Left lung (tissue), 10 donors: ENCODE results near the gene GARNL3. TPM values are rescaled to one million over a fixed set of nuclear protein-coding genes. Genes with fewer than 3 reads are reported as not detected.

Experiments used
- ATAC-seq: fragments of 200-7000 bp; cut with Tn5 transposase; one replicate; pipeline ENCODE4 v1.9.1; 2020; ENCODE audit warnings: moderate library complexity
- DNase-seq, 4 donors: peaks; one replicate each; pipeline ENCODE4 v3.0.0-alpha.2; 2013 to 2020
- H3K27ac ChIP-seq, 2 donors: fragments of 200-600 bp; sonication (generic) in 1 of 2; one replicate each; pipeline versions ENCODE4 v1.5.0 to v1.8.0; 2020 to 2021
- H3K27me3 ChIP-seq, 2 donors: fragments of 200-600 bp; sonication (generic) in 1 of 2; one replicate each; pipeline versions ENCODE4 v1.5.0 to v1.8.0; 2020 to 2021
- H3K36me3 ChIP-seq, 2 donors: fragments of 200-600 bp; sonication (generic) in 1 of 2; one replicate each; pipeline versions ENCODE4 v1.5.0 to v1.8.0; 2020 to 2021
- H3K4me1 ChIP-seq, 2 donors: fragments of 200-600 bp; one replicate each; pipeline ENCODE4 v1.8.0; 2021
- H3K4me3 ChIP-seq, 2 donors: fragments of 200-600 bp; sonication (generic) in 1 of 2; one replicate each; pipeline versions ENCODE4 v1.5.0 to v1.8.0; 2020 to 2021; ENCODE audit warnings: mild to moderate bottlenecking in 1 of 2
- H3K9me3 ChIP-seq, 2 donors: fragments of 200-600 bp; sonication (generic) in 1 of 2; one replicate each; pipeline versions ENCODE4 v1.5.0 to v1.8.0; 2020 to 2021
- intact Hi-C, 2 donors: fragments of 100-400 bp; cut with DNase I; formaldehyde crosslinking; loops; one replicate each; pipeline versions ENCODE4 v1.11.2 to v1.14.2; 2022
- polyA plus RNA-seq, 6 donors: library from polyadenylated mRNA; unstranded; fragments of 120-200 nt; gene quantifications; one replicate each; pipeline ENCODE4 v1.2.1, GENCODE V29; 2013; ENCODE audit not compliant: insufficient read length in 6 of 6
- total RNA-seq, 2 donors: library from RNA; stranded (reverse); fragmentation: NEBNext Ultra II Directional; extraction: Animal tissue kit (Norgen Biotek cat#: 25700); gene quantifications; one replicate each; pipeline ENCODE4 v1.2.1, GENCODE V29; 2021
- TF ChIP-seq, protein P1 (sequence below), 2 donors: fragments of 200-600 bp; sonication (generic) in 1 of 2; IDR thresholded peaks; one replicate each; pipeline versions ENCODE4 v1.5.0 to v1.8.0; 2021; ENCODE audit warnings: antibody characterized with exemption in 2 of 2
- donor health status: DM: no; HTN: yes; CAD: no.
- donor health status: DM: no; HTN: no; CAD: no.

GARNL3 gene
- total and polyA plus RNA-seq, 8 donors = 7.4 to 40.4 (median 37.7) TPM

DNA sequence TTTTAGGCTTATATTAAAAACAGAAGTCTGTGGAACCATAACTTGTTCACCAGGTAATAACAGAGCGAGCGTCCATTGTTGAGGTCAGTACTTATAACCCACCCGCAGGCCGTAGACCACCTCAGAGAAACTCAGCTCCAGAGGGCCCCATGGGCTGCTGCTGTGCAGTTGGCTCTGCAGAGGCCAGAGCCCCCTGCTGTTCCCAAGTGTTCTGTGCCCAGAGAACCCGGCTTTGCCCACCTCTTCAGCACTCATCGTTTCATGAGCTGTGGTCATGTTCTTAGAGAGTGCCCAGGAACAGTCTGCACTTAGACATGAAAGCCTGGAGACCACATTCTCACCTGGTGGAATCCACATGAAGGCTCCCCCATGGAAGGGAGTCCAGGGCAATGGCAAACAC is 82.0 kb downstream of the GARNL3 start:
- H3K9me3 ChIP-seq = no peaks in the 10 kb centered on the region
- TF ChIP-seq, protein P1, sequence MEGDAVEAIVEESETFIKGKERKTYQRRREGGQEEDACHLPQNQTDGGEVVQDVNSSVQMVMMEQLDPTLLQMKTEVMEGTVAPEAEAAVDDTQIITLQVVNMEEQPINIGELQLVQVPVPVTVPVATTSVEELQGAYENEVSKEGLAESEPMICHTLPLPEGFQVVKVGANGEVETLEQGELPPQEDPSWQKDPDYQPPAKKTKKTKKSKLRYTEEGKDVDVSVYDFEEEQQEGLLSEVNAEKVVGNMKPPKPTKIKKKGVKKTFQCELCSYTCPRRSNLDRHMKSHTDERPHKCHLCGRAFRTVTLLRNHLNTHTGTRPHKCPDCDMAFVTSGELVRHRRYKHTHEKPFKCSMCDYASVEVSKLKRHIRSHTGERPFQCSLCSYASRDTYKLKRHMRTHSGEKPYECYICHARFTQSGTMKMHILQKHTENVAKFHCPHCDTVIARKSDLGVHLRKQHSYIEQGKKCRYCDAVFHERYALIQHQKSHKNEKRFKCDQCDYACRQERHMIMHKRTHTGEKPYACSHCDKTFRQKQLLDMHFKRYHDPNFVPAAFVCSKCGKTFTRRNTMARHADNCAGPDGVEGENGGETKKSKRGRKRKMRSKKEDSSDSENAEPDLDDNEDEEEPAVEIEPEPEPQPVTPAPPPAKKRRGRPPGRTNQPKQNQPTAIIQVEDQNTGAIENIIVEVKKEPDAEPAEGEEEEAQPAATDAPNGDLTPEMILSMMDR (IDR thresholded peaks at IDR 0.05) = no peak
- DNase-seq (no peak), ATAC-seq (no peak)
- H3K4me3 ChIP-seq = no peak overlapping the region
- H3K27me3 ChIP-seq = no peaks in the 10 kb centered on the region
- H3K4me1 ChIP-seq = no peaks in the 10 kb centered on the region
- H3K27ac ChIP-seq = no peak overlapping the region
- intact Hi-C loops = loop anchor here in 1 of 2 donors (10.0 kb wide), 1 partner anchor 132 kb away; no protein-coding TSS in a partner anchor
- peaks cover 0 to 6% of the 10 kb centered on the region in 2 donors for H3K36me3 ChIP-seq

DNA sequence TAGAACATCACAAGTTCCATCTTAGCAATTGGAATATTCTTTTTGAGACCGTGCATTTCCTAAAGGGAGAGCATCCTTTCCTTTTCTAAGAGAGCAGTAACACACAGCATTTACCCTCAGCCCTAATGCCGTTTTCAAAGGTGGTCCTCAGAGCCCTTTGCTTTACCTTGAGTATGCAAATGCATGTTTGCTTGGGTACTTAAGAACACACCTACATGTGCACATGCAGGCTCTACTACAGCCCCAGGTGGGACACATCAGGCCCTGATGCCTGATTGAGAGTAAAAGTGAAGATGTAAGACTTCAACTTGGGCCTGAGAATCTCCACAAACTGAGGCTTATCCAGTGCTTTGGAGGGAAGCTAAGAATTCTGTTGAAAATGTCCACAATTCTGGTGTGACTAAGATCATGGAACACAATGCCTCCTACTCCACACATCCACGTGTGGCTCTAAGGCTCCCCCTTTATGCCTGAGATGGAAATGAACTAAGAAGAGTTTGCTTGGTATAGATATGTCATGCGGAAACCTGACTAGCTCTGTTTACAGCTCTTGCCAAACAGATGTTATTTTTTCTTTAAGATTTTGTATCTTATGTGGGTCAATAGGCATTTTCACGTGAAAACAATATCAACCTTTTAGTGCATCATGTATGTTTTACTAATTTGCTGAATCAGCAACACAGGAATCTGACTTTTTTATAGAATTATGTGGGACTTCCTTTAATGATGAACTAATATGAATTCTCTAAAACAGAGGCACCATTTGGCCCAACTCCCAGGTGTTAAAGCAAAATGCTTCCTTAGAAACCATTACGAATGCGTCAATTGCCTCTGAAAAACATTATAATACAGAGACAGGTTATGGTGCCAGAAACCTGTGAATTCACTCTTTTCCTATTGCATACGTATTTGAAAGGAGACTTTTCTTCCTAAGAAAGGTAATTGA is 83.5 kb downstream of the GARNL3 start:
- TF ChIP-seq, protein P1 (IDR thresholded peaks at IDR 0.05) = peak; percentile 30 to 42
- H3K27ac ChIP-seq = no peak overlapping the region
- H3K9me3 ChIP-seq = no peaks in the 10 kb centered on the region
- H3K4me1 ChIP-seq = no peaks in the 10 kb centered on the region
- ATAC-seq (peak; percentile 96), DNase-seq (peak in 1 of 4 donors; percentile 62)
- no peak overlapping the region for H3K4me3 ChIP-seq
- intact Hi-C loops = loop anchor here in 1 of 2 donors (10.0 kb wide), 1 partner anchor 133 kb away; no protein-coding TSS in a partner anchor
- H3K27me3 ChIP-seq = no peaks in the 10 kb centered on the region
- peaks cover 0 to 6% of the 10 kb centered on the region in 2 donors for H3K36me3 ChIP-seq

DNA sequence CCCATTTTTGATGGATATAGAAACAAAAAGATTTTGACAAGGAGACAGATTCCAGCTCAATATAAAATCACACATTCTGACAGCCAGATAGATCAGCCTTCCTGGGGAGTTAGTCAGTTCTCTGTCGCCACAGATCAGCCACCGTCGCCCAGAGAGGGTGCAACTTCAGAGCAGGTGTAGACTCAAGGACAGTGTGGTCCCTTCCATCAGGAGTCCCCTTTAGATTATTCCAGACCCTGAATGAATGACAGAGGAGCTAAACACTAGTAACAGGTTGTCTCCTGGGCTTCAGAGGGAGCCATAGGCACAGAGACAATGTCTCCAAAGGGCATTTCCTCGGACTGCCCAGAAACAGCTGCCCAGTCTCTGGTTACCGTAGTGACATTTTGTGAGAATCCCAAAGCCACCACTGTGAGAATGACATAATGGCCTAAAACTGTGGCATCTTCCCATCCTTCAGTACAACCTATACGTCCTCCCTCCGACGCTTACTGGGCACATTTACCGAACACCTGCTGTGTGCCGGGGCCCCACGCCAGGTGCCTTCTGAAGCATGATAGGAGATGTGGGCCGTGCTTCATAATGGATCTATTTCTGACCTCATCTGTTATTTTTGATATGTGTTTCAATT is 85.0 kb downstream of the GARNL3 start:
- intact Hi-C loops = loop anchor here in 1 of 2 donors (10.0 kb wide), 1 partner anchor 135 kb away; no protein-coding TSS in a partner anchor
- H3K27ac ChIP-seq = no peak overlapping the region
- no peaks in the 10 kb centered on the region for H3K9me3 ChIP-seq
- TF ChIP-seq, protein P1 (IDR thresholded peaks at IDR 0.05) = no peak
- ATAC-seq (no peak), DNase-seq (no peak)
- no peaks in the 10 kb centered on the region for H3K4me1 ChIP-seq
- no peak overlapping the region for H3K4me3 ChIP-seq
- no peaks in the 10 kb centered on the region for H3K27me3 ChIP-seq
- no peaks in the 10 kb centered on the region for H3K36me3 ChIP-seq

DNA sequence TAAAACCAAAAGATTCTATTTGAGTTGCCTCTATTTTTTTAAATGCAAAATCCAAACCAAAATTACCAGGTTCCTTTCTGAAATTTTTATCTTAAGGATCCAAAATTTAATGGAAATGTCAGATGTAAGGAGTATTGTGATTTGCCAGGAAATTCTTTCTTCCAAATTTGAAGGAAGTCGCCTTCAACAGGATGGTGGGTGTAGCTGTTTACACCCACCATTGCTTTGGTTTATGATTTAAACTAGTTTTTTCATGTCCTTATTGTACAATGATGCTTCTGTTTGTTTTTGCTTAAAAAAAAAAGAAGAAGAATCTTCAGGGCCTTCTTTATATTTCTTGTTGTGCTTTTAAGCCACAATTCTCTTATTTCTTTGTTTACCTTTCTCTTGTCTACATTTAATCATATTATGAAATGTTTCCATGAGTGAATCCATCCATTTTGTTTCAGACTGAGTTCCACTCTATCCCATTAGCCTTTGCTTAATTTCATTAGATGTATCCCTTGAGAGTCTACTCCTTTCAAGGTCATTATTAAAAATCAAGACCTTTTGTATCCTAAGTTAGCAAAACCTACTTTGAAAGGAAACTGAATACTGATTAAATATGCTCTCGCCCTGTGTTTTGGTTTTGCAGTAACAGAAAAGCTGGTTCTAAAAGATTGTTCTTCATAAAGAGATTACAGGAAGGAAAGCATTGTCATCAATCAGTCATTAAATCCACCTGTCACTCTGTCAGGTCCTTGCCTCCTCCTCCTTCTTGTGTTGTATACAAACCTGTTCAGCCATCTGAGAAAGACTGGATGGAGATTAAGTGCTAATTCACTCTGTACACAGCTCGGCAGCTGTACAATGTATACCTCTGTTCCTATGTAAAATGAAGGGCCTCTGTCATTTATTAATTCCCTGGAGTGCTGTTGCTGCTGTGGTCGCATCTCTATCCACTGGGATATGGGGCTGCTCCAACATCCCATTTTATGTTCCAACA is 86.9 kb downstream of the GARNL3 start:
- intact Hi-C loops = no loop called here
- no peak overlapping the region for H3K27ac ChIP-seq

More for the DNA sequence above, 86.9 kb downstream of the GARNL3 start:
- Histone ChIP-seq H3K4me3 (no peak overlapping the region), H3K4me1 (no peaks in the 10 kb centered on the region), H3K36me3 (no peaks in the 10 kb centered on the region), H3K9me3 (no peaks in the 10 kb centered on the region), H3K27me3 (no peaks in the 10 kb centered on the region)
- ATAC-seq = no peak
- TF ChIP-seq, protein P1 (IDR thresholded peaks at IDR 0.05) = no peak
- no peak for DNase-seq
